Peyer's patch (tissue), 4 donors: ENCODE data around the gene JAM2.

Experiments
- POLR2A ChIP-seq, 2 donors: fragments of 450-650 bp; IDR thresholded peaks; one replicate each; pipeline ENCODE4 v1.5.1; 2017; ENCODE audit warnings: antibody characterized with exemption in 2 of 2, mild to moderate bottlenecking in 2 of 2, moderate library complexity in 2 of 2
- TF ChIP-seq, protein P1 (sequence below), 6 experiments: fragments of 450-650 bp in 4 of 6; fragments of 200-600 bp in 2 of 6; sonication (generic) in 1 of 6; IDR thresholded peaks; one replicate each; pipeline ENCODE4 v1.5.1; 2017 to 2019; ENCODE audit warnings: antibody characterized with exemption in 6 of 6, mild to moderate bottlenecking in 3 of 6, moderate library complexity in 1 of 6

DNA sequence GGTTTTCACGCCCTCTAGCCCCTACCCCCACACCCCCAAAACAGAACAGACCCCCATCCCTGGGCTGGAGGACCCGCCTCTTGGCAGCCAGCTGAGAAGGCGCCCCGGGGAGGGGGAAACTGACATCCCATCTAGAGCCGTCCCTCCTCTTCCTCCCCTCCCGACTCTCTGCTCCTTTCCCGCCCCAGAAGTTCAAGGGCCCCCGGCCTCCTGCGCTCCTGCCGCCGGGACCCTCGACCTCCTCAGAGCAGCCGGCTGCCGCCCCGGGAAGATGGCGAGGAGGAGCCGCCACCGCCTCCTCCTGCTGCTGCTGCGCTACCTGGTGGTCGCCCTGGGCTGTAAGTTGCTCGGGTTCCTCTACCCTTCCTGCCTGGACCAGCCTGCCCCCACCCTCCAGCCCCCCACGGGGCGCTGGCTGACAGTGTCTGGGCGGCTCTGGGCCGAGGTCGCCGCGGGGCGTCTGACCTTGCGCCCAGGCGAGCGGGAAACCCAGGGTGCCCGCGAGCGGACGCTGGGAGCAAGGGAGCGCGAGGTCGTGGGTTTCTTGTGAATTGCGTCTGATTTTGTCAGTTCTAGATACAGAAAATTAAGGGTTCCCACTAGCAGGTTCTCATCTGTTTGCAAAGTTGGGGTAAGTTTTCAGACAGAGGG lies 618 bp downstream of the JAM2 start:
- TF ChIP-seq, protein P1, sequence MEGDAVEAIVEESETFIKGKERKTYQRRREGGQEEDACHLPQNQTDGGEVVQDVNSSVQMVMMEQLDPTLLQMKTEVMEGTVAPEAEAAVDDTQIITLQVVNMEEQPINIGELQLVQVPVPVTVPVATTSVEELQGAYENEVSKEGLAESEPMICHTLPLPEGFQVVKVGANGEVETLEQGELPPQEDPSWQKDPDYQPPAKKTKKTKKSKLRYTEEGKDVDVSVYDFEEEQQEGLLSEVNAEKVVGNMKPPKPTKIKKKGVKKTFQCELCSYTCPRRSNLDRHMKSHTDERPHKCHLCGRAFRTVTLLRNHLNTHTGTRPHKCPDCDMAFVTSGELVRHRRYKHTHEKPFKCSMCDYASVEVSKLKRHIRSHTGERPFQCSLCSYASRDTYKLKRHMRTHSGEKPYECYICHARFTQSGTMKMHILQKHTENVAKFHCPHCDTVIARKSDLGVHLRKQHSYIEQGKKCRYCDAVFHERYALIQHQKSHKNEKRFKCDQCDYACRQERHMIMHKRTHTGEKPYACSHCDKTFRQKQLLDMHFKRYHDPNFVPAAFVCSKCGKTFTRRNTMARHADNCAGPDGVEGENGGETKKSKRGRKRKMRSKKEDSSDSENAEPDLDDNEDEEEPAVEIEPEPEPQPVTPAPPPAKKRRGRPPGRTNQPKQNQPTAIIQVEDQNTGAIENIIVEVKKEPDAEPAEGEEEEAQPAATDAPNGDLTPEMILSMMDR (IDR thresholded peaks at IDR 0.05): peak in 2 of 6 experiments; percentile 10 to 28
- no peak for TF ChIP-seq POLR2A (IDR thresholded peaks at IDR 0.05)
